A549 (cell line): ENCODE data around the gene FAM118A. TPM values are rescaled to one million over a fixed set of nuclear protein-coding genes. Genes with fewer than 3 reads are reported as not detected.

Experiments used
- ATAC-seq, 2 experiments: fragments of 200-7000 bp in 1 of 2; fragments of >200 bp in 1 of 2; cut with Nextera tagmentation in 1 of 2; cut with Tn5 transposase in 1 of 2; 3 replicates each; pipeline versions ENCODE4 v1.8.0 to v1.9.1; 2018 to 2020; ENCODE audit warnings: mild to moderate bottlenecking in 1 of 2, moderate library complexity in 1 of 2
- CTCF ChIA-PET: fragments of 300-600 bp; sonication (Branson Sonifier 250); formaldehyde crosslinking; extraction: SDS; loops from one replicate; lab custom pipeline; 2021; ENCODE audit warnings: antibody characterized with exemption, inconsistent platforms; lab: Yijun Ruan, JAX
- POLR2A ChIA-PET: fragments of 350-600 bp; formaldehyde crosslinking; extraction: SDS; loops from one replicate; lab custom pipeline; 2021; ENCODE audit warnings: antibody characterized with exemption, inconsistent platforms; lab: Yijun Ruan, JAX
- DNase-seq, 2 experiments: peaks; one replicate each; pipeline versions ENCODE4 v3.0.0 to v3.0.0-alpha.2; 2011 to 2016; ENCODE audit warnings: low read depth in 1 of 2, low spot score in 1 of 2
- FAIRE-seq: peaks from 2 replicates; lab custom pipeline; 2011; peaks lifted over from hg19 to GRCh38; lab: Jason Lieb, UNC
- H3K27ac ChIP-seq, 2 experiments: fragments of >200 bp; sonication (Bioruptor Twin); formaldehyde crosslinking; 3 replicates each; pipeline ENCODE4 v1.5.1; 2016 to 2017
- H3K4me1 ChIP-seq: fragments of >200 bp; sonication (Bioruptor Twin); formaldehyde crosslinking; 3 replicates; pipeline ENCODE4 v1.6.1; 2016
- H3K4me2 ChIP-seq: fragments of >200 bp; sonication (Bioruptor Twin); formaldehyde crosslinking; 3 replicates; pipeline ENCODE4 v1.6.1; 2016
- H3K4me3 ChIP-seq: fragments of >200 bp; sonication (Bioruptor Twin); formaldehyde crosslinking; 3 replicates; pipeline ENCODE4 v1.5.1; 2016
- H3K9me3 ChIP-seq: fragments of >200 bp; sonication (Bioruptor Twin); formaldehyde crosslinking; 3 replicates; pipeline ENCODE4 v1.6.1; 2016
- CBX2 ChIP-seq: fragments of 200-600 bp; sonication (generic); IDR thresholded peaks from 2 replicates; pipeline ENCODE4 v1.6.1; 2016; ENCODE audit warnings: low read depth, mild to moderate bottlenecking, borderline replicate concordance
- CBX8 ChIP-seq: fragments of 200-600 bp; sonication (generic); IDR thresholded peaks from 2 replicates; pipeline ENCODE4 v1.6.1; 2016
- CHD4 ChIP-seq: fragments of 200-600 bp; sonication (generic); IDR thresholded peaks from 2 replicates; pipeline ENCODE4 v1.6.1; 2016; ENCODE audit warnings: antibody characterized with exemption, mild to moderate bottlenecking, borderline replicate concordance
- CTCF ChIP-seq: fragments of >200 bp; sonication (Bioruptor Twin); formaldehyde crosslinking; IDR thresholded peaks from 3 replicates; pipeline ENCODE4 v1.5.1; 2016
- E2F6 ChIP-seq: IDR thresholded peaks from 2 replicates; pipeline ENCODE4 v1.6.1; 2012; ENCODE audit warnings: low read depth, borderline replicate concordance
- ESRRA ChIP-seq: fragments of 150-350 bp; IDR thresholded peaks from 2 replicates; pipeline ENCODE4 v1.6.1; 2014; ENCODE audit warnings: mild to moderate bottlenecking, low read length, borderline replicate concordance
- FOXS1 ChIP-seq: fragments of 250-450 bp; sonication (Bioruptor Pico); IDR thresholded peaks from 2 replicates; pipeline ENCODE4 v1.5.0; 2020; ENCODE audit warnings: mild to moderate bottlenecking, moderate library complexity
- HDAC2 ChIP-seq: fragments of 200-600 bp; sonication (generic); IDR thresholded peaks from 2 replicates; pipeline ENCODE4 v1.6.1; 2016
- HES2 ChIP-seq: fragments of >200 bp; sonication (Bioruptor Twin); formaldehyde crosslinking; IDR thresholded peaks from 2 replicates; pipeline ENCODE4 v1.6.1; 2016
- HEYL ChIP-seq: fragments of 250-450 bp; sonication (Bioruptor Pico); IDR thresholded peaks from 2 replicates; pipeline ENCODE4 v1.8.0; 2021; ENCODE audit warnings: mild to moderate bottlenecking, moderate library complexity
- HOXA7 ChIP-seq: fragments of 250-450 bp; sonication (Bioruptor Pico); IDR thresholded peaks from 2 replicates; pipeline ENCODE4 v1.5.0; 2020; ENCODE audit warnings: mild to moderate bottlenecking, moderate library complexity
- HOXB5 ChIP-seq: fragments of 250-450 bp; sonication (Bioruptor Pico); IDR thresholded peaks from 2 replicates; pipeline ENCODE4 v1.5.0; 2020; ENCODE audit warnings: mild to moderate bottlenecking, moderate library complexity
- KDM5A ChIP-seq: fragments of 200-600 bp; sonication (generic); IDR thresholded peaks from 2 replicates; pipeline ENCODE4 v1.6.1; 2016; ENCODE audit warnings: antibody characterized with exemption, mild to moderate bottlenecking
- MAFK ChIP-seq: fragments of 450-650 bp; IDR thresholded peaks from 2 replicates; pipeline ENCODE4 v1.6.1; 2014; ENCODE audit not compliant: partially characterized antibody
- MAX ChIP-seq: IDR thresholded peaks from 2 replicates; pipeline ENCODE4 v1.6.1; 2012
- MAZ ChIP-seq: fragments of 150-350 bp; IDR thresholded peaks from 2 replicates; pipeline ENCODE4 v1.6.1; 2014; ENCODE audit warnings: antibody characterized with exemption, low read depth, low read length, borderline replicate concordance
- MYC ChIP-seq: IDR thresholded peaks from 2 replicates; pipeline ENCODE4 v1.6.1; 2012; ENCODE audit warnings: mild to moderate bottlenecking, inconsistent platforms, low read length, improper control_type of control experiment, borderline replicate concordance
- NFE2L2 ChIP-seq: fragments of 150-350 bp; conservative IDR thresholded peaks from 2 replicates; pipeline ENCODE4 v1.6.1; 2014; ENCODE audit warnings: low read length
- NR3C1 ChIP-seq: fragments of >200 bp; sonication (Bioruptor Twin); formaldehyde crosslinking; IDR thresholded peaks from 3 replicates; pipeline ENCODE4 v1.6.1; 2017
- PHF8 ChIP-seq: fragments of 200-600 bp; sonication (generic); IDR thresholded peaks from 2 replicates; pipeline ENCODE4 v1.6.1; 2016; ENCODE audit warnings: low read depth, mild to moderate bottlenecking, antibody characterized with exemption, moderate library complexity, borderline replicate concordance
- RAD21 ChIP-seq, 2 experiments: fragments of >200 bp in 1 of 2; sonication (Bioruptor Twin) in 1 of 2; formaldehyde crosslinking in 1 of 2; IDR thresholded peaks in 1 of 2; conservative IDR thresholded peaks in 1 of 2; 2 replicates in 1 of 2; 3 replicates in 1 of 2; pipeline ENCODE4 v1.6.1; 2012 to 2018; ENCODE audit warnings: inconsistent platforms in 1 of 2
- RARB ChIP-seq: fragments of 250-450 bp; sonication (Bioruptor Pico); IDR thresholded peaks from 2 replicates; pipeline ENCODE4 v1.8.0; 2021; ENCODE audit warnings: mild to moderate bottlenecking, moderate library complexity
- REST ChIP-seq: fragments of 200-600 bp; sonication (generic); IDR thresholded peaks from 2 replicates; pipeline ENCODE4 v1.6.1; 2016; ENCODE audit warnings: antibody characterized with exemption, mild to moderate bottlenecking, moderate library complexity
- SMC3 ChIP-seq: fragments of >200 bp; sonication (Bioruptor Twin); formaldehyde crosslinking; IDR thresholded peaks from 3 replicates; pipeline ENCODE4 v1.6.1; 2018; ENCODE audit warnings: inconsistent platforms
- SREBF2 ChIP-seq: fragments of 450-650 bp; IDR thresholded peaks from 2 replicates; pipeline ENCODE4 v1.6.1; 2014; ENCODE audit warnings: mild to moderate bottlenecking, moderate library complexity
- USF2 ChIP-seq: fragments of 450-650 bp; IDR thresholded peaks from 2 replicates; pipeline ENCODE4 v1.6.1; 2014; ENCODE audit warnings: antibody characterized with exemption
- ZFP36 ChIP-seq: fragments of 450-650 bp; IDR thresholded peaks from 2 replicates; pipeline ENCODE4 v1.6.1; 2014; ENCODE audit warnings: borderline replicate concordance; ENCODE audit not compliant: partially characterized antibody
- ZNF302 ChIP-seq: fragments of 250-450 bp; sonication (Bioruptor Pico); IDR thresholded peaks from 2 replicates; pipeline ENCODE4 v1.9.0; 2021; ENCODE audit warnings: inconsistent platforms, mild to moderate bottlenecking, moderate library complexity
- WGBS: methylation state at CpG from one replicate; pipeline ENCODE4 v1.1.6; 2017; ENCODE audit errors: missing lambda C conversion rate; 5-methylcytosine and 5-hydroxymethylcytosine counted together
- polyA plus RNA-seq, 4 experiments: library from polyadenylated mRNA; depleted of rRNA in 3 of 4; stranded (reverse); fragments of >200 nt; fragmentation: RNase III in 1 of 4; extraction: RNeasy Plus Mini Kit Qiagen cat#74134 plus additional on column Dnase treatment in 1 of 4; gene quantifications; 2 replicates in 3 of 4; 3 replicates in 1 of 4; pipeline ENCODE4 v1.2.3, GENCODE V29; 2011 to 2017

Gene FAM118A
- polyA plus RNA-seq, 2 of the 4 experiments (the other 2 are of a cell fraction), result 16.8 to 18.1 TPM

GRCh38 chr22:45263463-45264269, 46.1 kb upstream of the FAM118A start:
- no peaks in the 10 kb centered on the region for H3K9me3 ChIP-seq
- ChIA-PET CTCF (interaction anchor here (0.6 to 3.3 kb wide), 25 partner anchors 11 to 558 kb away, joined by 3 to 13 read pairs (median 4); partner anchors contain the start of gene NUP50), POLR2A (no interaction called here)
- peak overlapping the region; percentile 60 to 87 for H3K27ac ChIP-seq
- H3K4me3 ChIP-seq, result no peak overlapping the region
- 31% methylated on average over 15 of the region's 17 CpGs for WGBS
- 0 out of 3 replicates have a peak overlapping the region, but pooled peaks have one; percentile 23 for H3K4me2 ChIP-seq
- peak; percentile 90 to 96 for ATAC-seq
- no peak for FAIRE-seq
- H3K4me1 ChIP-seq, result peaks cover 12% of the 10 kb centered on the region
- no peak for TF ChIP-seq HDAC2
- TF ChIP-seq SREBF2, result no peak
- TF ChIP-seq REST, result no peak
- TF ChIP-seq HOXA7 (CRISPR knock-in tag), result no peak
- no peak for TF ChIP-seq ESRRA
- no peak for TF ChIP-seq FOXS1 (CRISPR knock-in tag)
- TF ChIP-seq ZNF302 (CRISPR knock-in tag), result no peak
- no peak for TF ChIP-seq KDM5A
- peak; percentile 93 for TF ChIP-seq MYC
- TF ChIP-seq HEYL (CRISPR knock-in tag), result no peak
- TF ChIP-seq MAX, result peak; percentile 98
- TF ChIP-seq RAD21 (conservative IDR thresholded peaks at IDR 0.05 in 1 of 2, IDR thresholded peaks at IDR 0.05 in 1 of 2), result peak; percentile 83 to 84
- peak; percentile 60 for TF ChIP-seq CTCF
- TF ChIP-seq CBX2, result no peak
- no peak for TF ChIP-seq RARB (CRISPR knock-in tag)
- TF ChIP-seq MAFK, result no peak
- TF ChIP-seq PHF8, result no peak
- TF ChIP-seq NFE2L2, result no peak
- peak; percentile 46; the same call in 1 of the 2 replicates for TF ChIP-seq USF2
- no peak for TF ChIP-seq MAZ
- TF ChIP-seq SMC3, result peak; percentile 82
- no peak for TF ChIP-seq CHD4
- no peak for TF ChIP-seq CBX8
- no peak for TF ChIP-seq NR3C1
- TF ChIP-seq E2F6, result peak; percentile 83
- no peak for TF ChIP-seq HOXB5 (CRISPR knock-in tag)
- TF ChIP-seq ZFP36, result no peak
- TF ChIP-seq HES2, result no peak
- peak; percentile 80 to 81 for DNase-seq
